Nephron (organoid): ENCODE measurements around the gene CKS1B.

Experiments used
- H3K27ac Mint-ChIP-seq, 3 experiments: 2 replicates each; pipeline ENCODE4 v1.8.0; 2020; ENCODE audit warnings: mixed read lengths in 3 of 3, mild to moderate bottlenecking in 2 of 3, moderate library complexity in 1 of 3
- H3K27me3 Mint-ChIP-seq: 2 replicates; pipeline ENCODE4 v1.8.0; 2021; ENCODE audit warnings: low read depth, mild to moderate bottlenecking, moderate library complexity, mixed read lengths
- H3K36me3 Mint-ChIP-seq: 2 replicates; pipeline ENCODE4 v1.8.0; 2020; ENCODE audit warnings: low read depth, mixed read lengths
- H3K4me1 Mint-ChIP-seq: 2 replicates; pipeline ENCODE4 v1.8.0; 2020; ENCODE audit warnings: mixed read lengths
- H3K4me3 Mint-ChIP-seq, 3 experiments: 2 replicates each; pipeline ENCODE4 v1.8.0; 2020; ENCODE audit warnings: mild to moderate bottlenecking in 3 of 3, mixed read lengths in 3 of 3, moderate library complexity in 2 of 3
- H3K9me3 Mint-ChIP-seq: 2 replicates; pipeline ENCODE4 v1.8.0; 2020; ENCODE audit warnings: mixed read lengths
- TF ChIP-seq, protein P1 (sequence below), 3 experiments: fragments of 200-600 bp; sonication (generic); IDR thresholded peaks; one replicate each; pipeline ENCODE4 v1.5.0; 2021; ENCODE audit warnings: antibody characterized with exemption in 3 of 3; ENCODE audit not compliant: unreplicated experiment in 3 of 3

The CKS1B gene

DNA sequence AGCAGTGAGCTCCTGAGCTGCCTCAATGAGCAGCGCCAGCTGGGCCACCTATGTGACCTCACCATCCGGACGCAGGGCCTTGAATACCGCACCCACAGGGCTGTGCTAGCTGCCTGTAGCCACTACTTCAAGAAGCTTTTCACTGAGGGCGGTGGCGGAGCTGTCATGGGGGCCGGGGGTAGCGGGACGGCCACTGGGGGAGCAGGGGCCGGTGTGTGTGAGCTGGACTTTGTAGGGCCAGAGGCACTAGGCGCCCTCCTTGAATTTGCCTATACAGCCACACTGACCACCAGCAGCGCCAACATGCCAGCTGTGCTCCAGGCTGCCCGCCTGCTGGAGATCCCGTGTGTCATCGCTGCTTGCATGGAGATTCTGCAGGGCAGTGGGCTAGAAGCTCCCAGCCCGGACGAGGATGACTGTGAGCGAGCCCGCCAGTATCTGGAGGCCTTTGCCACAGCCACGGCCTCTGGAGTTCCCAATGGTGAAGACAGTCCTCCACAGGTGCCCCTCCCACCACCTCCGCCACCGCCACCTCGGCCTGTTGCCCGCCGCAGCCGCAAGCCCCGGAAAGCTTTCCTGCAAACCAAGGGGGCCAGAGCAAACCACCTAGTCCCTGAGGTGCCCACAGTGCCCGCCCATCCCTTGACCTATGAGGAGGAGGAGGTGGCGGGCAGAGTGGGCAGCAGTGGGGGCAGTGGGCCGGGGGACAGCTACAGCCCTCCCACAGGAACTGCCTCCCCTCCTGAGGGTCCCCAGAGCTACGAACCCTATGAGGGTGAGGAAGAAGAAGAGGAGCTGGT, 40.4 kb downstream of the CKS1B start:
- TF ChIP-seq, protein P1, sequence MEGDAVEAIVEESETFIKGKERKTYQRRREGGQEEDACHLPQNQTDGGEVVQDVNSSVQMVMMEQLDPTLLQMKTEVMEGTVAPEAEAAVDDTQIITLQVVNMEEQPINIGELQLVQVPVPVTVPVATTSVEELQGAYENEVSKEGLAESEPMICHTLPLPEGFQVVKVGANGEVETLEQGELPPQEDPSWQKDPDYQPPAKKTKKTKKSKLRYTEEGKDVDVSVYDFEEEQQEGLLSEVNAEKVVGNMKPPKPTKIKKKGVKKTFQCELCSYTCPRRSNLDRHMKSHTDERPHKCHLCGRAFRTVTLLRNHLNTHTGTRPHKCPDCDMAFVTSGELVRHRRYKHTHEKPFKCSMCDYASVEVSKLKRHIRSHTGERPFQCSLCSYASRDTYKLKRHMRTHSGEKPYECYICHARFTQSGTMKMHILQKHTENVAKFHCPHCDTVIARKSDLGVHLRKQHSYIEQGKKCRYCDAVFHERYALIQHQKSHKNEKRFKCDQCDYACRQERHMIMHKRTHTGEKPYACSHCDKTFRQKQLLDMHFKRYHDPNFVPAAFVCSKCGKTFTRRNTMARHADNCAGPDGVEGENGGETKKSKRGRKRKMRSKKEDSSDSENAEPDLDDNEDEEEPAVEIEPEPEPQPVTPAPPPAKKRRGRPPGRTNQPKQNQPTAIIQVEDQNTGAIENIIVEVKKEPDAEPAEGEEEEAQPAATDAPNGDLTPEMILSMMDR (IDR thresholded peaks at IDR 0.05; ENCODE audit: unreplicated experiment in 3 of 3): no peak
- H3K27me3 Mint-ChIP-seq: no peaks in the 10 kb centered on the region
- no peak overlapping the region for H3K27ac Mint-ChIP-seq
- no peak overlapping the region for H3K4me3 Mint-ChIP-seq
- no peaks in the 10 kb centered on the region for H3K36me3 Mint-ChIP-seq
- peaks cover 16% of the 10 kb centered on the region for H3K4me1 Mint-ChIP-seq
- H3K9me3 Mint-ChIP-seq: no peaks in the 10 kb centered on the region

- TF ChIP-seq, protein P1 (IDR thresholded peaks at IDR 0.05; ENCODE audit: unreplicated experiment in 3 of 3): no peak
- H3K9me3 Mint-ChIP-seq: no peaks in the 10 kb centered on the region
- H3K4me1 Mint-ChIP-seq: peaks cover 17% of the 10 kb centered on the region
- peak overlapping the region in 1 of 3 experiments; percentile 13 for H3K27ac Mint-ChIP-seq
- no peaks in the 10 kb centered on the region for H3K36me3 Mint-ChIP-seq
- peak overlapping the region in 2 of 3 experiments; percentile 15 to 27 for H3K4me3 Mint-ChIP-seq
- no peaks in the 10 kb centered on the region for H3K27me3 Mint-ChIP-seq
Measured at GRCh38 chr1:155015527-155016230, 41.2 kb downstream of the CKS1B start.

DNA sequence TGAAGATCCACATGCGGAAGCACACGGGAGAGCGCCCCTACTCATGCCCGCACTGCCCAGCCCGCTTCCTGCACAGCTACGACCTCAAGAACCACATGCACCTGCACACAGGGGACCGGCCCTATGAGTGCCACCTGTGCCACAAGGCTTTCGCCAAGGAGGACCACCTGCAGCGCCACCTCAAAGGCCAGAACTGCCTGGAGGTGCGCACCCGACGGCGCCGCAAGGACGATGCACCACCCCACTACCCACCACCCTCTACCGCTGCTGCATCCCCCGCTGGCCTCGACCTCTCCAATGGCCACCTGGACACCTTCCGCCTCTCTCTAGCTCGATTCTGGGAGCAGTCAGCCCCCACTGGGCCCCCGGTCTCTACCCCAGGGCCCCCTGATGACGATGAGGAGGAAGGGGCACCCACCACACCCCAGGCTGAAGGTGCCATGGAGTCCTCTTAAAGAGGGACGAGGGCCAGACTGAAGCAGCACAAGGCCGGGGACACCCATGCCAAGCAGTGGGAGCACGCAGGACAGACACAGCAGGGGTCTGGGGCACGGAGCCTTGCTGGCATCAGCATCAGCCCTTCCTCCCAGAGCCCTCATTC, 41.9 kb downstream of the CKS1B start:
- peak overlapping the region in 1 of 3 experiments; percentile 13 for H3K27ac Mint-ChIP-seq
- peak overlapping the region in 2 of 3 experiments; percentile 27 to 50 for H3K4me3 Mint-ChIP-seq
- no peaks in the 10 kb centered on the region for H3K27me3 Mint-ChIP-seq
- TF ChIP-seq, protein P1 (IDR thresholded peaks at IDR 0.05; ENCODE audit: unreplicated experiment in 3 of 3): no peak
- no peaks in the 10 kb centered on the region for H3K9me3 Mint-ChIP-seq
- peaks cover 17% of the 10 kb centered on the region for H3K4me1 Mint-ChIP-seq
- no peaks in the 10 kb centered on the region for H3K36me3 Mint-ChIP-seq

DNA sequence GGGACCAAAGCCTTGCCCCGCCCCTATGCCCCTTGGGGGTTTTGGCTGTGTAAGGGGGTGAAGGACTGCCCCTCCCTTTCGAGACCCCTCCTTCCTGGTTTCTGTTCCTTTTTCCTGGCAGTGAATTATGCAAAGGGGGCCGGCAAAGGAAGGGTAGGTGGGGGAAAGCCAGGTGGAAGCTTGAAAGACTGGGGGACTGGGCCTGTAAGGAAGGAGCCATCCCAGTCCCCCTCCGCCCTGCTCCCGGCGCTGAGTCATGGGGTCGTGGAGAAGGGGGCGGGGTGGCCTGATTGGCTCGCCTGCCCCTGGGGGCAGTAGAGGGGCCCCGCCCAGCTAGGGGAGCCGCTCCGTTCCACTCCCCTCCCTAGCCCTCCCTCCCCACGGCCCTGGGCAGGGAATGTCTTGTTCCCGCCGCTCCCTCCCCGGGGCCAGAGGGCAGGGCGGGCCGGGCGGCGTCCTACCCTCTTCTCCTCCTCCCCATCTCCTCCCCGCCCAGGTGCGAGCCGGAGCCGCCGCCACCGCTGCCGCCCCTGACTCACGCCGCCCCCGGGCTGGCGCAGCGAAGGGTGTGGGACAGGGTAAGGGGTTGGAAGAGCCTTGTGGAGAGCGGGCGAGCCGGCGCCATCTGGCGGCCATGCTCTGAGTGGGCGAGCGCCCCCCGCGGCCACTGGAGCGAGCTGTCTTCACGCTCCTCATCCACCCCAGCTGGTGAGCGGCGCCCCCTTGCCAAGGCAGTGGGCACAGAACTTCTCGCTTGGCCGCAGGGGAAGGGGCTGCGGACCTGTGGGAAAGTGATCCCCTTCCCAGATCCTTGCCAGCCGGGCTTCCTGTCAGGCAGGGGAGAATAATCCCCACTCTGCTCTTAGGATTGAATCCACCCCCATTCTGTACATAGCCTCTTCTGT, 42.8 kb downstream of the CKS1B start:
- no peaks in the 10 kb centered on the region for H3K36me3 Mint-ChIP-seq
- H3K27ac Mint-ChIP-seq: peak overlapping the region in 2 of 3 experiments; percentile 33 to 63
- TF ChIP-seq, protein P1 (IDR thresholded peaks at IDR 0.05; ENCODE audit: unreplicated experiment in 3 of 3): peak; percentile 96 to 100 (median 98)

GRCh38 chr1:155017946-155018316, 43.5 kb downstream of the CKS1B start:
- peak overlapping the region; percentile 64 to 69 (median 65) for H3K4me3 Mint-ChIP-seq
- TF ChIP-seq, protein P1 (IDR thresholded peaks at IDR 0.05; ENCODE audit: unreplicated experiment in 3 of 3): no peak
- no peaks in the 10 kb centered on the region for H3K9me3 Mint-ChIP-seq
- no peaks in the 10 kb centered on the region for H3K36me3 Mint-ChIP-seq
- peaks cover 15% of the 10 kb centered on the region for H3K4me1 Mint-ChIP-seq
- H3K27ac Mint-ChIP-seq: peak overlapping the region in 1 of 3 experiments; percentile 22
- H3K27me3 Mint-ChIP-seq: no peaks in the 10 kb centered on the region

More for the DNA sequence above, 42.8 kb downstream of the CKS1B start:
- peak overlapping the region; percentile 64 to 69 (median 65) for H3K4me3 Mint-ChIP-seq
- no peaks in the 10 kb centered on the region for H3K27me3 Mint-ChIP-seq
- H3K4me1 Mint-ChIP-seq: peaks cover 17% of the 10 kb centered on the region
- no peaks in the 10 kb centered on the region for H3K9me3 Mint-ChIP-seq
